Keratinocyte (primary cell): ENCODE data around the gene OR9A4.

ENCODE experiments used
- EZH2 ChIP-seq: IDR thresholded peaks from one replicate; pipeline ENCODE4 v1.6.1; 2012; ENCODE audit warnings: inconsistent platforms, mild to moderate bottlenecking, low read length, moderate library complexity
- TF ChIP-seq, protein P1 (sequence below), 3 experiments: IDR thresholded peaks in 1 of 3; conservative IDR thresholded peaks in 1 of 3; optimal IDR thresholded peaks in 1 of 3; 2 replicates in 2 of 3; 3 replicates in 1 of 3; pipeline versions ENCODE3 to v1.5.1; 2011; ENCODE audit warnings: low read length in 3 of 3, mild to moderate bottlenecking in 3 of 3, moderate library complexity in 2 of 3, control low read depth in 1 of 3, inconsistent platforms in 1 of 3; ENCODE audit not compliant: insufficient read depth in 2 of 3; ENCODE audit errors: extremely low read depth in 1 of 3

DNA sequence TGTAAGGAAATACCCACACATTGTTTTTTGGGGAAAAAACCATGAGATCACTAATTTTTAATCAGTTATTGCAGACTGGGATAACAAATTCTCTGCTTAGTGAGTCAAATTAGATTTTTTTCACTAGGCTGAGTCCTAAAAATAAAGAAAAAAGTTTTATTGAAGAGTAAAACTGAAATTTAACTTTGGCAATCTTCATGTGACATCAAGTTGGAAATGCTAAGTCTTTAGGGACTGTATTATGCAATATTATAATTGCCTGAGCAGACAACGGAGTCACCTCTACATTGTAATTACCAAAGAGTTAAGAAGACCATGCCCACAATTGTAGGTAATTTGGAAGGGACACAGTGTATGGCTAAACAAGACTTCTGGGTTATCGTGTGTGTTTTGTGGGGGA, 32.8 kb downstream of the OR9A4 start:
- TF ChIP-seq, protein P1, sequence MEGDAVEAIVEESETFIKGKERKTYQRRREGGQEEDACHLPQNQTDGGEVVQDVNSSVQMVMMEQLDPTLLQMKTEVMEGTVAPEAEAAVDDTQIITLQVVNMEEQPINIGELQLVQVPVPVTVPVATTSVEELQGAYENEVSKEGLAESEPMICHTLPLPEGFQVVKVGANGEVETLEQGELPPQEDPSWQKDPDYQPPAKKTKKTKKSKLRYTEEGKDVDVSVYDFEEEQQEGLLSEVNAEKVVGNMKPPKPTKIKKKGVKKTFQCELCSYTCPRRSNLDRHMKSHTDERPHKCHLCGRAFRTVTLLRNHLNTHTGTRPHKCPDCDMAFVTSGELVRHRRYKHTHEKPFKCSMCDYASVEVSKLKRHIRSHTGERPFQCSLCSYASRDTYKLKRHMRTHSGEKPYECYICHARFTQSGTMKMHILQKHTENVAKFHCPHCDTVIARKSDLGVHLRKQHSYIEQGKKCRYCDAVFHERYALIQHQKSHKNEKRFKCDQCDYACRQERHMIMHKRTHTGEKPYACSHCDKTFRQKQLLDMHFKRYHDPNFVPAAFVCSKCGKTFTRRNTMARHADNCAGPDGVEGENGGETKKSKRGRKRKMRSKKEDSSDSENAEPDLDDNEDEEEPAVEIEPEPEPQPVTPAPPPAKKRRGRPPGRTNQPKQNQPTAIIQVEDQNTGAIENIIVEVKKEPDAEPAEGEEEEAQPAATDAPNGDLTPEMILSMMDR (optimal IDR thresholded peaks at IDR 0.05 in 1 of 3, IDR thresholded peaks at IDR 0.05 in 1 of 3, conservative IDR thresholded peaks at IDR 0.05 in 1 of 3; ENCODE audit: extremely low read depth in 1 of 3, insufficient read depth in 2 of 3, low read length in 3 of 3), result no peak
- TF ChIP-seq EZH2, result no peak
